Measurements from ENCODE around the gene MAP3K8. TPM values are rescaled to one million over a fixed set of nuclear protein-coding genes. Genes with fewer than 3 reads are reported as not detected.

Gene MAP3K8
- total and polyA plus RNA-seq, 2 of the 8 experiments (the other 6 are each of a cell fraction or from before 2014, with no cell fraction given) = 5.6 to 6.0 TPM

DNA sequence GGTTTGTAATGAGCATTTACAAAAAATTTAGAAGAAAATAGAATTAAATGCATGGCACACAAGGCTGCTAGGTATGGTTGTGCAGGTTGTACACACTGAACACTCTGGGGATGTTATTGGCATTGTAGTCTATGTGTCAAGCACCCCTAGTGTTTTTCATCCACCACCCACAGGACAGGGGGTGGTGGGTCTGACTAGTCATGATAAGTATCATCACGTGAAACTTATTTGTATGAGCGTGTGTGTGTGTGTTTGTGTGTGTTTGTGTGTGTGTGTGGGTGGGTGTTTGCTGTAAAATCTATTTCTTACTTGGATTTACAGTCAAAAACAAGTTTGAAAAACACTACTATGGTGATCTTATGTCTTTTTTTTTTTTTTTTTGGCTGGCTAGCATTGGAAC lies 66.5 kb downstream of the MAP3K8 start (continued):
- TF ChIP-seq SIN3A (conservative IDR thresholded peaks at IDR 0.05 in 1 of 2, IDR thresholded peaks at IDR 0.05 in 1 of 2; ENCODE audit: low read depth in 1 of 2, low read length in 2 of 2) = no peak
- TF ChIP-seq CBX8 (IDR thresholded peaks at IDR 0.05; ENCODE audit: borderline replicate concordance, low read depth, low read length) = no peak
- TF ChIP-seq TAF7 (optimal IDR thresholded peaks at IDR 0.05; ENCODE audit: borderline replicate concordance, low read depth, low read length) = no peak
- TF ChIP-seq TCF12 (IDR thresholded peaks at IDR 0.05; ENCODE audit: low read depth, low read length) = no peak

Data from H1 (cell line).